DMS53 treated with DMSO at 0.1 percent for 48 hours (cell line): Measurements from ENCODE around the gene GSTM2.

Experiments used
- DNase-seq: peaks from one replicate; lab custom pipeline; 2025; ENCODE audit not compliant: unreplicated experiment; lab: John Stamatoyannopoulos, UW

GSTM2 gene

GRCh38 chr1:109629372-109630030, 38.4 kb upstream of the GSTM2 start:
- no peak for DNase-seq

DNA sequence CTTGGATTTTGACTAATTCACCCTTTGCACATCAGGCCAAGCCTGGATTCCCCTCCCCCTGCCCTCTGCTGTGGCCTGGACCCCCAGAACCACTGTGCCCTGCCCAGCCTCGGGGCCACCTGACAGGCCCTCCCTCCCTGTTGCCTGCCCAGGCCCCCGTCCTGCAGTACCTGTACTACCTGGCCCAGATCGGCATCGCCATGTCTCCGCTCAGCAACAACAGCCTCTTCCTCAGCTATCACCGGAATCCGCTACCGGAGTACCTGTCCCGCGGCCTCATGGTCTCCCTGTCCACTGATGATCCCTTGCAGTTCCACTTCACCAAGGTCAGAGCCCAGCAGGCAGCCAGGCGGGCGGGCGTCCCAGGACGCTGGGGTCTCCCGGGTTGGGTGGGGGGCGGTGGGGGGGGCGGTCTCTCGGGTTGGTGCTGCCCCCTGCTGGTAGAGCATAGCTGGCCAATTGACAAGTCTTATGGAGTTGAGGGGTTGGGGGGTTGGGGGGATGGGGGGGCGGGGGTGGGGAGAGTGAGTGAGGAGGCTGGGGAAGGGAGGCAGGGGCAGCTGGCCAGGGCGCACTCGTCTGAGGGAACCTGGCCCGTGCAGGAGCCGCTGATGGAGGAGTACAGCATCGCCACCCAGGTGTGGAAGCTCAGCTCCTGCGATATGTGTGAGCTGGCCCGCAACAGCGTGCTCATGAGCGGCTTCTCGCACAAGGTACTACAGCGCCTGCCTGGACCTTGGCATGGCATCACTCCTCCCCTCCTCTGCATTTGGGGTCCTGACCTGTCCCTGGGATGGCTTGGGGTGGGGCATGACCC, 37.6 kb upstream of the GSTM2 start:
- no peak for DNase-seq

- DNase-seq, result no peak
These were observed 36.9 kb upstream of the GSTM2 start for GRCh38 chr1:109630898-109631512.

- DNase-seq, result no peak
These were observed 36.0 kb upstream of the GSTM2 start for GRCh38 chr1:109631513-109632505.

- DNase-seq, result no peak
These were observed 35.0 kb upstream of the GSTM2 start for GRCh38 chr1:109632671-109633346.

- no peak for DNase-seq
These were observed 33.6 kb upstream of the GSTM2 start for GRCh38 chr1:109634292-109634691.

DNA sequence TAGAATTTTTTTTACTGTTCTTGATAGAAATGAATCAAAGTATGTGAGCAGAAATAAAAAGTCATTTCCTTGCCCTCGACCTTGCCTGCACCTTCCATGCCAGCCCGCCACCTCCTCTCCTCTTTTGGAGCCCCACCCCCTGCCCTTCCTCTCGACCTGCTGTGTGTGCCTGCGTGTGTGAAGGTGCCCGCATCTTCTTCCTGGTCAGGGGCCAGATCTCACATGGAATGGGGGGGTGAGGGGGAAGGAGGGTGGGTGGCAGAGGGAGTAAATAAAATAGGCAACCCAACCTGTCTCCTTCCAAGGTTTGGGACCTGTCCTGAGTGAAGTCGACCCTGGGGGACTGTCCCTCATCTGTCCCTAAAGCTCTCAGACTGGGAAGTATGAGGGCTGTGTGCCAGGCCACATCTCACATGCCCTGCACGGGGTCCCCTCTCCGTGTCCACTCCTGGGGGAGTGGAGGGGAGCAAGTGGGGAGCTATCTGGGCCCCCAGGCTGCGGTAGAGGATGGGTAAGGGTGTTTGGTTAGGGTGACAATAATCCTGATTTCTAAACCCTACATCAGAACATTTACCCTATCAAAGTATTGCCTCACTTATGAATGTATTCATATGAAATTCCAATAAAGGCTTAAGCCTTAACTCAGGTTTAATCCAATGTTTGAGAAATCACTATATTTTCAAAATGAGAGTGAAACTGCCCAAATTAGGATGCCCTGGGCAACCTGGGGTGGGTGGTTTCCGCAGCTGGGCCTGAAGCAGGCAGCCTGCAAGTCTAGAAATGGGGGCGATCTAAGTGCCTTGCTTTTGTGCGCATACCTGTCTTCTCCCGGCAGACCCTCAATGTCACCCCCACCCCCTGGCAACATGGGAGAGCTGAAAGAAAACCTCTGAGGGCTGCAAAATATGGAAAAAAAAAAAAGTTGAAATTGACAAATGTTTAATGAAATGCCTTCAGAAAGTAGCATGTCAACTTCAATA, 32.8 kb upstream of the GSTM2 start:
- no peak for DNase-seq

- no peak for DNase-seq
These were observed 32.0 kb upstream of the GSTM2 start for GRCh38 chr1:109635862-109636200.

DNA sequence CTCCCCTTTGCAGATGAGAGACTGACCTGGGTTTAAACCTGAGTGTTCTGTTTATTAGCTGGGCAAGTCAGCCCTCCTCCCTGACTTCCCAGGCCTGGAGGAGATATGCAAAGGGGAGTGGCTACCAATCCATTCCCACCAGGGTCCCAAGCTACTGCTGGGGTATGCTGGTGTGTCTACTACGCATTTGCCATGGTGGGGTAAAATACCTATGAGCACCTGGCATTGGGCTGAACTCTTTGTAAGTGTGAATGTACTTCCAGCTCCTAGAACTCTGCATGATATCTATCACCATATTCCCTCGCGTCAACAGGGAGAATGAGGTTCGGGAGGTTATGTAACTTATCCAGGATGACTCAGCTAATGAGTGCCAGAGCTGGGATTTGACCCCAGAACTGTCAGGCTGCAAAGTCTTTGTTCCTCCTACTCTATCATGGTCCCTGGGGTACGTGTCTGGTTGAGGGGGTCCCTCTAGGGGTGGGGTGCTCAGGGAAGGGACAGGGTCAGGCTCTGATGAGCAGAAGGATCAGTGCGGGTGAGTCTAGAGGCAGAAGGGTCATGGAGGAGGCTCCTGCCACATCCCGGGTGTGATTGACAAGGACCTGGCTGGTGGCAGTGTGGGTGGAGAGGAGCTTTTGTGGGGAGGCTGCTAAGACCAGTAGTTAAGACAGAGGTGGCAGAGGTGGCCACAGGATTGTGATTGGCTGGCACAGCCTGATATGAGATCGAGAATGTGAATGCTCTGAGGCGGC, 31.5 kb upstream of the GSTM2 start:
- DNase-seq, result no peak

GRCh38 chr1:109637446-109637845, 30.4 kb upstream of the GSTM2 start:
- DNase-seq, result no peak

- DNase-seq, result no peak
These were observed 28.6 kb upstream of the GSTM2 start for GRCh38 chr1:109639063-109639840.

DNA sequence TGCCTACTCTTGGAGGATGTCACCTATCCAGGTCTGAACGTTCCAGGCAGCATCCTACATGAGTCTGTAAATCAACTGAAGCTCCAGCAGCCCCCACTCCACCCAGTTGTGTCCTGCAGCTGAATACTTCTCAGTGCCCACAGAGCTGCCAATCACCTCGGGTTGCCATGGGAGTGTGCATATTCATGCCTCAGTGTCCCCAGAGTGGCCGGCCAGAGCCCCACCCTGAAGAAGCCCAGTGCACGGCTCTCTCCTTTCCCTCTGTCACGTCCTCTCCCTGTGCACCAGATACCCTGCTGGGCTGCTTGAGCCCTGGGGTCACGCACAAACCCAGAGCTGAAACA, 28.0 kb upstream of the GSTM2 start:
- no peak for DNase-seq

- DNase-seq, result peak; percentile 25
These were observed 27.5 kb upstream of the GSTM2 start for GRCh38 chr1:109640285-109640865.

DNA sequence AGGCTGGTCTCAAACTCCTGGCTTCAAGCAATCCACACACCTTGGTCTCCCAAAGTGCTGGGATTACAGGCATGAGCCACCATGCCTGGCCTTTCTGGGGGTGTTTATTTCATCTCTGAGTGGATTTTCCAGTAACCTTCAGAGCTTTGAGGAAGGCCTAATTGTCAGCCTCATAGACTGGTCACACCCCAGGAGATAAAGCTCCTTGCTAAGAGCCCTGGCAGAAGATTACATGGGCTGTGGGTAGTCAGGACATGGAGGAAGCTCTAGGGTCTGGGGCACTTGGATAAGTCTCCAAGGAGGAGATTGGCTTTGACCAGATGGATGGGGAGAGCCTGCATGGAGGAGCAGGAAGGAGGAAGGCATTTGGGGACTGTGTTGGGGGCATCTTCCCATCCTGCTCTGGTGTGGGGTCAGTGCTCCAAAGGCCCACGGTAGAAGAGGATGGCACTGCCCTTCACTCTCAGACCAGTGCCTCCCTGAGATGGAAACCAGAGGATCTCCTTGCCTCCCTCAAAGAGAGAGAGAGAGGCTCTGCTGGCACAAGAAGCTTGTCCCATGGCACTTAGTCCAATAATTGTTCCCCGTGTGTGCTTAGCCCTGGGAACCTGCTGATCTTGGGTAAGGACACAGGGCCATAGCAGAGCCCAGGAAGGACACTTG, 26.6 kb upstream of the GSTM2 start:
- no peak for DNase-seq

GRCh38 chr1:109641861-109642260, 26.0 kb upstream of the GSTM2 start:
- no peak for DNase-seq

DNA sequence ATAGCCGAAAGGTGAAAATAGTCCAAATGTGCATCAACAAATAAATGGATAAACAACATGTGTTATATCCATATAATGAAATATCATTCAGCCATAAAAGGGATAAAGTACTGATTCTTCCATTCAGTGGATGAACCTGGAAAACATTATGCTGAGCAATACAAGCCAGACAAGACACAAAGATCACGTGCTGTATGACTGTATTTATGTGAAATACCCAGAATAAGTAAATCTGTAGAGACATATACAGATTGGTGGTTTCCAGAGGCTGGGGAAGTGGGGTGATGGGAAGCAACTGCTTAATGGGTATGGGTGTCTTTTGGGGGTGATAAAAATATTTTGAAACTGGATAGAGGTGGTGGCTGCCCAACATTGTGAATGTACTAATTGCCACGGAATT, 25.2 kb upstream of the GSTM2 start:
- no peak for DNase-seq
